NCI-H748 (cell line): ENCODE data around the gene PKDCC.
"Not testable (repeated sequence)": the region's sequence is repeated elsewhere in the genome, so short reads cannot be mapped to it uniquely, and the experiment has no call there.

Experiments
- DNase-seq: peaks from one replicate; lab custom pipeline; 2025; ENCODE audit not compliant: unreplicated experiment; lab: John Stamatoyannopoulos, UW

PKDCC gene

GRCh38 chr2:42085070-42085469 lies 37.2 kb downstream of the PKDCC start:
- not testable (repeated sequence) for DNase-seq

DNA sequence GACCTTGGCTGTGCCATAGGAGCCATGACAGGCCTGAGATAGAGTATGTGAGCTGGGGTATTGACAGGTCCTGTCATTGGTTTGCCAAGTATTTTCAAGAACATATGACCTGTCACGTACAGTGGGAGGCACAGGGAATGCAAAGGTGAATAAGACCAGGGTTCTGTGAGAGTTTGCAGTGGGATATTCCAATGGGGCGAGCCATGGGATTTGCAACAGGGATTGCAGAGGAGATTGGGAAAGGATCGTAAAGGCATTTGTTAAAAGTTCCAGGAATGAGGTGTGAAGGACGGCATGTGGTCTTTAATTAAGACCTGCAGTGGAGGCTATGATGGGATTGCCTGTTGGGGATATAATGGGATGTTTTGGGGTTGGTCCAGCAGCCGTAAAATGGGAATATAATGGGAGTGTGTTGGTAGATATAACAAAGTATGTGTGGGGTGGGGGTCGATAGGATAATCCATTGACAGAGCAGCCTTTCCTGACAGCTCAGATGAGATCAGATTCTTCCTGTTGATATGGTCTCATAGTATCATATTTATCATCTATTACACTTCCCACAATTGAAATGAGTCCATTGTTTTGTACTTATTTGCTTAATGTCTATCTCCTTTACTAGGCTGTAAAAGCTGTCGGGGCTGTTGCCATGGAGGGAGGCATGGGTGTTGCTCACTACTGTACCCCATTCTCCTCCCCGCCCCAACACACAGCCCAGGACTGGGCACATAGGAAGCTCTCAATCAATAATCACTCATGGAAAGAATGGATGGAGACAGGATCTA lies 38.1 kb downstream of the PKDCC start:
- DNase-seq: no peak

- DNase-seq: peak; percentile 52
Observed at GRCh38 chr2:42086500-42086953, 38.7 kb downstream of the PKDCC start.

DNA sequence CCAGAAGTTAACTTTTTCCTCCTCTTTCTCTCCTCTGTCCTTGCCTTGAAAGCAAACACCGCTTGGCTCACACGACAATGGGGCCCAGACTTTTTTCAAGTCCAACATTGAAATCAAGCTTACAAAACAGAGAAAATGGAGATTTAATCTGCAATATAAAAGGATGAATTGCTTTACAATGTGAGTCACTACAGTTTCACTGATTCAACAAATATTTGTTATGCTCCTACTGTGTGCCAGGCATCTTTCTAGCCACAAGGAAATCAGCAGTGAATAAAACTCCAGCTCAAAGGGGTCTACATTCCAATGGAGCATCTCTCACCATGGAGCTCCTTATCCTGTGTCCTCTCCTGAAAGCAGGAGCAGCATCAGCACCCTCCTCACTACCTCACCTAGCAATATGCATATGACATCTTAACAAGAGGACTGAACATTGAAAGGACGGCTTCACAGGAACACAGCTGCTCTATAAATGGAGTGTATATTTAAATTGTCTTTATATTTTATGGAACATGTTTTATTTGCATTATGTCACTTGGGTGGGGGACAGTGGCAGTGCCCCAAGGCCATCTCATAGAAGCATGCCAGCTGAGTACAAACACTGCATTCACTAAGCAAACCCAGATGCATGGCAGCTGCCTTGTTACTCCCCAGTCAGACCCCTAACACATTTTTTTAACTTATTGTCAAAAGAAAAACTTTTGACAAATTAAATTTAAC lies 39.5 kb downstream of the PKDCC start:
- no peak for DNase-seq

DNA sequence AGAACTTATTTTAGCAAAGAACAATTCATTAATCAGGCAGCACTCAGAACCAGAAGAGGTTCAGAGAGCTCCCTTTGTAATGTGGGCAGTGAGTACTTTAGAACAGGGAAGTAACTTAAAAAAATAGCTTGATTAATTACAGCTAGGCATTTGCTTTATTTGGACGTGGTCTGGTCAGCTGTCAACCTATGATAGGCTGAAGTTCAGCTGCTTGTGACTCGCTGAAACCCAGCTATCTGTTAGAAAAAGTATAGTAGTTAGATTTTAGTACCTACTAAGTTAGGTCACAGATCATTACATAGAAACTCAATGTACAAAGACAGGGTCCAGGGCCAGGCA lies 40.0 kb downstream of the PKDCC start:
- DNase-seq: no peak

- peak; percentile 29 for DNase-seq
Observed at GRCh38 chr2:42089340-42089925, 41.6 kb downstream of the PKDCC start.

- DNase-seq: no peak
Observed at GRCh38 chr2:42090216-42090615, 42.4 kb downstream of the PKDCC start.

DNA sequence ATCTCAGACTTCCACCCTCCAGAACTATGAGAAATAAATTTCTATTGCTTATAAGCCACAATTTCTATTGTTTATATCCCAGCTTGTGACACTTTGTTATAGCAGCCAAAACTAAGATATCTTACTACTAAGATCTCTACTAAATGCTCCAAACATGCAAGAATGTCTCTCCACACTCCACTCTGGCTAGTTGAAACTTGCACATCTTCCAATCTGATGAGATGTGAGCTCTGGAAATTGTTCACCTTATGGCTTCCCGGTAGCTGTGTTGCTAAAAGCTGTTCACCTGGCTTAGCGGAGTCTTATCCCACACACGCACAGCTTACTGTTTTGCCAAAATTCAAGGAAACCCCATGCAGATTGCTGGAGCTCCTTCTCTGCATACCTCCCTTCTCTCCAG lies 43.9 kb downstream of the PKDCC start:
- no peak for DNase-seq

DNA sequence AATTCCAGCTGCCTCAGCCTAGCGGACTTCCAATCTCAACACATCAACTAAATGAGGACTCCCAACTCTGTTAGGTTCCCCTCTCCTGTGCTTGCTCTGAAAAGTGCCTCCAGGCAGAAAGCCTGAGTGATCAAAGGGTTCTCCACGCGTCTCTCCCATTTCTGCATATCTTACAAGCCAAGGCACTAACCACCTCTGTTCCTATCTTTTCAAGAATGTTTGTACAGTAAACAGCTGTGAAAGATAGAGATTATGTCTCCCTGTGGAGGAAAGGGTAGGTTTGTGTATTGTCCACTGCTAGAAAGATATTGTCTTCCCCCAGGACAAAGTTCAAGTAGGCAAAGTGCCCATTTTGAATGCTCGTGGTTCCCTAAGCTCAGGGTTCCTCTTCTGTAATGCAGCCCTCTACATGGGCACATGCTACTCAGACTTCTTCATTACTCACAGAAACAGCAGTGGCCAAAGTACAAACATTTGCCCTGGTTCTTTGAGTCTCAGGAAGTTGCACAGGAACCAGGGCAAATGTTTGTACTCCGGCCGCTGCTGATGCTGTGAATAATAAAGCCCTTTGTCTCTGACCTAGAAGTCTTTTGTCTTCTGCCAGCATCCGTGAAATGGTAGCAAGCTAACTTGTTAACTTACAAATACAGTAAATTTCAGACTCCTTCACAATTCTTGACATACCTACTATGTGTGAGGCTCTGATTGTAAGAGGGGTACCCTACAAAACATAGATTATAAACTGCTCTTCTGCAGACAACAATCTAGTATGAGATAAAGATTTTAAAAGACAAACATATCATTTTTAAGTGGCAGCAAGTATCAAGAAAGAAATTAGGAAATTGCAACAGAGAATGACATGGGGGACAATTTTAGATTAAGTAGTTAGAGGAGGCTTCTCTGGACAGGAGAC lies 44.5 kb downstream of the PKDCC start:
- DNase-seq: peak; percentile 5

GRCh38 chr2:42094114-42094513 lies 46.3 kb downstream of the PKDCC start:
- no peak for DNase-seq

DNA sequence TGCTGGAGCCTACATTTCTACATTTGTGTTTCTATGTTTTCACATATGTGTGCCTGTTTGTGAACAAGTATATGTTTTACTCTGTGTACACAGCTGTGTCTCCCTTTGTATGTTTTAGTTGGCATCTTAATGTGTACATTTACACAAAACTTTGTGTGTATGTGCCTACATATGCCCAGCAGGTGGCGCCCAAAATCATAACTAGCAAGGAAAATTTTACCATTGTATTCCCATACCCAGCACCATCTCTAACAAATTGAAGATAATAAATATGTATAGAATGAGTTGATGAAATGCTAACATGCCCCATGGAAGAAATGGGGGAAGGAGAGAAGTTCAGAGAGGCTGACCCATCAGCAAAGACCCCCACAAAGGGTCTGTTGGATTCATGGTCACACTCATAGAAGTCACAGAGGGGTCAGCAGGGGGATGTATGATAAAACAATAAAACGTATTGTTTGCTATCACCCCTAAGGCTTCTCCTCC lies 48.1 kb downstream of the PKDCC start:
- peak; percentile 71 for DNase-seq

- no peak for DNase-seq
Observed at GRCh38 chr2:42096869-42097591, 49.2 kb downstream of the PKDCC start.

GRCh38 chr2:42098571-42099437 lies 51.0 kb downstream of the PKDCC start:
- DNase-seq: no peak

- DNase-seq: no peak
Observed at GRCh38 chr2:42099438-42100173, 51.8 kb downstream of the PKDCC start.

DNA sequence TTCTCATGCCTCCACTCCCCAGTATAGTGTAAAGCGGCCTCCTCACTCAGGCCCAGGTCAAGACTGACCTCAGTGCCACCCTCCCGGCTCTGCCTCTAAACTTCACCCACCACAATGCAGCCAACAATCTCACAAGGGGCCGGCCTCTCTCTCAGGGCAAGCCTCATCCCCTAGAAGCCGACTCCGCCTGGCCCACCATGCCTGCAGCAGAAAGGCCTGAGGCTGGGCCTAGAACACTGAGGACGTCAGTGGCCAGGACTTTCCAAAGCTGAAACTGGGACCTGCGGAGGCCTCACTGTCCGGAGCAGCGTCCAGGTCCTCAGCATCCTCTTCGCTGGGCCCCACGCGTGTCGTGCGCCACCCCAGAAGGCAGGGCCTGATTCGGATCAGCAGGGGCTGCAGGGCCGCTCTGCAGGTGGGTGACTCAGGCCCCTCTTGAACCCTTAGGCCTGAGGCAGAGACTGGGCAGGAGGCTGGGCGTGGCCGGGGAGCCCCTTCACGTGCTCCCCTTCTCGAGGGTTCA lies 52.9 kb downstream of the PKDCC start:
- DNase-seq: no peak

- no peak for DNase-seq
Observed at GRCh38 chr2:42101206-42102023, 53.6 kb downstream of the PKDCC start.

GRCh38 chr2:42102024-42102590 lies 54.3 kb downstream of the PKDCC start:
- no peak for DNase-seq
